ENCODE data around the gene THEMIS2. TPM values are rescaled to one million over a fixed set of nuclear protein-coding genes. Genes with fewer than 3 reads are reported as not detected.

The THEMIS2 gene
- total RNA-seq, 4 donors from 2014 or later, result 9.6 to 36.4 (median 24.6) TPM

GRCh38 chr1:27935721-27936120, 63.4 kb downstream of the THEMIS2 start:
- Histone ChIP-seq H3K4me1 (peaks cover 6 to 9% (median 8%) of the 10 kb centered on the region in 4 donors), H3K9me3 (no peaks in the 10 kb centered on the region), H3K27me3 (peaks cover 0 to 37% (median 7%) of the 10 kb centered on the region in 4 donors), H3K36me3 (no peaks in the 10 kb centered on the region), H3K4me3 (no peak overlapping the region), H3K27ac (replicated peaks in 1 of 4) (no peak overlapping the region)
- no peak for DNase-seq (ENCODE audit: extremely low spot score)
- no peak for TF ChIP-seq POLR2AphosphoS5 (IDR thresholded peaks at IDR 0.05)
- TF ChIP-seq POLR2A (IDR thresholded peaks at IDR 0.05; ENCODE audit: low read depth), result no peak
- no peak for TF ChIP-seq EP300 (IDR thresholded peaks at IDR 0.05)
- TF ChIP-seq CTCF (IDR thresholded peaks at IDR 0.05), result no peak
- intact Hi-C loops (cut with DNase I), result no loop called here
- WGBS, result 63% methylated on average over 8 of the region's 8 CpGs

Small RNAs within 50 kb of the gene (small RNA-seq; reads per million reads assigned to genes)
- 0 reads per million in 3 donors for gene RNU6-1245P
- 13.4 to 16.9 (median 16.3) reads per million in 3 donors for gene SCARNA1

Other genes with a start within 250 kb of the THEMIS2 start
- gene FGR, start 237.4 kb upstream of the THEMIS2 start, total RNA-seq, result 10 to 100 TPM; 12.0 to 32.1 (median 12.6) TPM
- gene IFI6, start 200.4 kb upstream of the THEMIS2 start, total RNA-seq, result 10 to 100 TPM; 33.2 to 86.3 (median 70.2) TPM
- 10 to 100 TPM; 15.6 to 17.4 (median 16.6) TPM for gene FAM76A, start 146.6 kb upstream of the THEMIS2 start, total RNA-seq
- gene STX12, start 99.3 kb upstream of the THEMIS2 start, total RNA-seq, result 10 to 100 TPM; 44.0 to 76.7 (median 56.1) TPM
- gene PPP1R8, start 41.8 kb upstream of the THEMIS2 start, total RNA-seq, result 10 to 100 TPM; 33.2 to 51.6 (median 42.0) TPM
- gene RPA2, start 42.0 kb downstream of the THEMIS2 start, total RNA-seq, result 10 to 100 TPM; 21.2 to 41.5 (median 30.6) TPM
- gene SMPDL3B, start 62.5 kb downstream of the THEMIS2 start, total RNA-seq, result under 1 TPM in 2 of 4 donors, not detected in 2; 0.23 to 0.58 TPM
- 10 to 100 TPM in 1 of 4 donors, 1 to 10 TPM in 3; 4.1 to 12.2 (median 6.8) TPM for gene XKR8, start 87.4 kb downstream of the THEMIS2 start, total RNA-seq
- gene EYA3, start 216.1 kb downstream of the THEMIS2 start, total RNA-seq, result 10 to 100 TPM in 1 of 4 donors, 1 to 10 TPM in 3; 8.2 to 11.9 (median 8.7) TPM

Data from esophagus muscularis mucosa (tissue), 4 donors.